ENCODE data around the gene MXI1. TPM values are rescaled to one million over a fixed set of nuclear protein-coding genes. Genes with fewer than 3 reads are reported as not detected.
A peak's percentile ranks its signal among the peaks of the same experiment; 100 is the strongest.

Gene MXI1
- total and polyA plus RNA-seq, 2 experiments from 2014 or later, result 5.1 to 8.5 TPM

DNA sequence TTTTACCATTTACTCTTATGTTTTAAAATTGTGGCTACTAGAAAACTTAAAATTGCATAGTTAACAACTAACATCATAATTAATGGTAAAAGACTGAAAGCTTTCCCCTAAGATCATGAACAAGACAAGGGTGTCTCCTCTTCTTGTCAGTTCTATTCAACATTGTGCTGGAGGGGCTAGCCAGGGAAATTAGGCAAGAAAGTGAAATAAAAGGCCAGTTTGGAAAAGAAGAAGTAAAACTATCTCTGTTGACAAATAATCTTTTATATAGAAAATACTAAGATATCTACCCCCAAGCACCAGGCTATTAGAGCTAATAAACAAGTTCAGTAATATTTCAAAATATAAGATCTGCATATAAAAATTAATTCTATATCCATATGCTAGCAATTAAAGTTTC, 46.9 kb upstream of the MXI1 start:
- Histone ChIP-seq H4K20me1 (replicated peaks; ENCODE audit: insufficient read depth) (no peaks in the 10 kb centered on the region; the same call in 1 of the 2 replicates), H3K4me3 (no peak overlapping the region), H3K4me1 (ENCODE audit: insufficient read depth) (peaks cover 8% of the 10 kb centered on the region), H3K9me2 (ENCODE audit: insufficient read depth) (no peaks in the 10 kb centered on the region), H3K4me2 (no peak overlapping the region), H3F3A (replicated peaks; ENCODE audit: low read depth) (no peaks in the 10 kb centered on the region), H3K36me3 (ENCODE audit: insufficient read depth) (no peaks in the 10 kb centered on the region), H3K27ac (ENCODE audit: low read depth) (no peak overlapping the region), H3K27me3 (ENCODE audit: insufficient read depth) (peaks cover 84% of the 10 kb centered on the region), H3K79me2 (replicated peaks; ENCODE audit: insufficient read depth) (no peaks in the 10 kb centered on the region), H2AFZ (no peak overlapping the region)
- Mint-ChIP-seq H3K27me3 (ENCODE audit: insufficient read depth, low read depth, poor library complexity) (peaks cover 61% of the 10 kb centered on the region), H3K4me3 (no peak overlapping the region), H3K4me1 (peaks cover 30% of the 10 kb centered on the region), H3K36me3 (ENCODE audit: low read depth) (no peaks in the 10 kb centered on the region), H3K9me3 (no peaks in the 10 kb centered on the region; the same call in 2 of the 3 replicates), H3K27ac (no peak overlapping the region)
- ATAC-seq (no peak), DNase-seq (ENCODE audit: low spot score) (no peak)
- TF ChIP-seq, protein P1, sequence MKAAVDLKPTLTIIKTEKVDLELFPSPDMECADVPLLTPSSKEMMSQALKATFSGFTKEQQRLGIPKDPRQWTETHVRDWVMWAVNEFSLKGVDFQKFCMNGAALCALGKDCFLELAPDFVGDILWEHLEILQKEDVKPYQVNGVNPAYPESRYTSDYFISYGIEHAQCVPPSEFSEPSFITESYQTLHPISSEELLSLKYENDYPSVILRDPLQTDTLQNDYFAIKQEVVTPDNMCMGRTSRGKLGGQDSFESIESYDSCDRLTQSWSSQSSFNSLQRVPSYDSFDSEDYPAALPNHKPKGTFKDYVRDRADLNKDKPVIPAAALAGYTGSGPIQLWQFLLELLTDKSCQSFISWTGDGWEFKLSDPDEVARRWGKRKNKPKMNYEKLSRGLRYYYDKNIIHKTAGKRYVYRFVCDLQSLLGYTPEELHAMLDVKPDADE (IDR thresholded peaks at IDR 0.05), result no peak
- TF ChIP-seq CREB1 (CRISPR knock-in tag; IDR thresholded peaks at IDR 0.05; ENCODE audit: low read depth) (no peak), EZH2phosphoT487 (IDR thresholded peaks at IDR 0.05; ENCODE audit: unreplicated experiment) (no peak), REST (IDR thresholded peaks at IDR 0.05; ENCODE audit: unreplicated experiment) (no peak), NANOG (IDR thresholded peaks at IDR 0.05; ENCODE audit: borderline replicate concordance) (no peak), POLR2AphosphoS5 (IDR thresholded peaks at IDR 0.05; ENCODE audit: low read depth) (no peak), STAT1 (IDR thresholded peaks at IDR 0.05; ENCODE audit: unreplicated experiment) (no peak)

GRCh38 chr10:110162741-110163145, 44.7 kb upstream of the MXI1 start:
- DNase-seq (ENCODE audit: low spot score), result no peak
- TF ChIP-seq CTCF (conservative IDR thresholded peaks at IDR 0.05; ENCODE audit: low read depth in 2 of 2) (peak; percentile 28 to 61; a peak in 3 of 4 replicates), ZNF462 (CRISPR knock-in tag; IDR thresholded peaks at IDR 0.05) (no peak), STAT1 (IDR thresholded peaks at IDR 0.05; ENCODE audit: unreplicated experiment) (no peak), CREB1 (CRISPR knock-in tag; IDR thresholded peaks at IDR 0.05; ENCODE audit: low read depth) (no peak)

More at GRCh38 chr10:110162741-110163145, 44.7 kb upstream of the MXI1 start:
- peaks cover 71% of the 10 kb centered on the region for H3K27me3 Mint-ChIP-seq (ENCODE audit: insufficient read depth, low read depth, poor library complexity)
- no peak overlapping the region for H2AFZ ChIP-seq
- H3K27me3 ChIP-seq (ENCODE audit: insufficient read depth), result peaks cover 95% of the 10 kb centered on the region
- H3K36me3 Mint-ChIP-seq (ENCODE audit: low read depth), result no peaks in the 10 kb centered on the region
- peaks cover 4% of the 10 kb centered on the region; the same call in 1 of the 3 replicates for H3K9me3 Mint-ChIP-seq
- peaks cover 3% of the 10 kb centered on the region; the same call in 1 of the 2 replicates for H4K20me1 ChIP-seq (replicated peaks; ENCODE audit: insufficient read depth)
- H3K4me1 ChIP-seq (ENCODE audit: insufficient read depth), result peaks cover 8% of the 10 kb centered on the region
- no peak overlapping the region for H3K27ac Mint-ChIP-seq
- H3F3A ChIP-seq (replicated peaks; ENCODE audit: low read depth), result no peaks in the 10 kb centered on the region
- H3K4me1 Mint-ChIP-seq, result peaks cover 27% of the 10 kb centered on the region
- H3K4me3 ChIP-seq, result no peak overlapping the region
- no peaks in the 10 kb centered on the region for H3K36me3 ChIP-seq (ENCODE audit: insufficient read depth)
- no peaks in the 10 kb centered on the region for H3K9me2 ChIP-seq (ENCODE audit: insufficient read depth)
- peak; percentile 77 for ATAC-seq
- H3K4me3 Mint-ChIP-seq, result no peak overlapping the region
- H3K79me2 ChIP-seq (replicated peaks; ENCODE audit: insufficient read depth), result no peaks in the 10 kb centered on the region
- no peak overlapping the region for H3K27ac ChIP-seq (ENCODE audit: low read depth)
- peak overlapping the region; percentile 10; the same call in 1 of the 2 replicates for H3K4me2 ChIP-seq

Data from GM23338 (cell line).